HT1080 (cell line): ENCODE data around the gene SHE. TPM values are rescaled to one million over a fixed set of nuclear protein-coding genes. Genes with fewer than 3 reads are reported as not detected.

Experiments
- DNase-seq: peaks from one replicate; pipeline ENCODE4 v3.0.0-alpha.2; 2015; ENCODE audit warnings: low read depth
- total RNA-seq: library from RNA; depleted of rRNA; stranded (reverse); fragments of >200 nt; shearing (Covaris generic); gene quantifications from 2 replicates; pipeline ENCODE4 v1.2.3, GENCODE V29; 2014

SHE gene
- total RNA-seq, 1 experiment from 2014 or later = not detected

DNA sequence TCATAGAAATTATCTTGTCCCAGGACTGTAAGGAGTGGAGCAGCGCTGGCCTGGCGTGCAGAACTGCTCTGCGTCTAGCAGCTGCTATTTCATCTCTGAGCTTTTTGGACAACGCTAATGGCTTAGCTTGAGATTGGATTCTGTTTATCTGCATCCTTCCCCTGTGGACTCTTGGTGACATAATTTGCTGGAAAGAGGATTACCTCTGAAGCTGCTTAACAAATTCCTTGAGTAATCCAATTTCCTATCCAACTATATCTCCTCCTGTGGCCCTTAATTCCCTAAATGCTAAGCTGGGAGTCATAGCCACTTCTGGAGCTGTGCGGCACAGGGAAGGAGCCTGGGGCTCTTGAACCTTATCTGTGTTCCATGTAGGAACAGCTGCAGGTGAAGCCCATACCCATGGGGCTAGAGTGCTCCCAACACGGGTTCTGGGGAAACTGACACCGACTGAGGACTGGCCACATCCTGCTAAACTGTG, 53.8 kb downstream of the SHE start:
- no peak for DNase-seq

DNA sequence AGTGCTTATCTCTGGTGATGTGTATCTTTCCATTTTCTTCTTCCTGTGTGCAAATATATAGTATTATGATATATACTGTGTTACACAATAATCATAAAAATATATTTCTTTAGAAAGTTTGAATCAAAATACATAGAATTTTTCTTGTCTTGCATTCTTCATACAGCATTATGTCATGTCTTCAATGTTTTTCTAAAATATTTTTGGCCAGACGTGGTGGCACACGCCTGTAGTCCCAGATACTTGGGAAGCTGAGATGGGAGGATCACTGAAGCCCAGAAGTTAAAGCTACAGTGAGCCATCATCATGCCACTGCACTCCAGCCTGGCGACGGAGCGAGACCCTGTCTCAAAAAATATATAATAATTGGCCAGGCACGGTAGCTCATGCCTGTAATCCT, 55.4 kb downstream of the SHE start:
- no peak for DNase-seq

DNA sequence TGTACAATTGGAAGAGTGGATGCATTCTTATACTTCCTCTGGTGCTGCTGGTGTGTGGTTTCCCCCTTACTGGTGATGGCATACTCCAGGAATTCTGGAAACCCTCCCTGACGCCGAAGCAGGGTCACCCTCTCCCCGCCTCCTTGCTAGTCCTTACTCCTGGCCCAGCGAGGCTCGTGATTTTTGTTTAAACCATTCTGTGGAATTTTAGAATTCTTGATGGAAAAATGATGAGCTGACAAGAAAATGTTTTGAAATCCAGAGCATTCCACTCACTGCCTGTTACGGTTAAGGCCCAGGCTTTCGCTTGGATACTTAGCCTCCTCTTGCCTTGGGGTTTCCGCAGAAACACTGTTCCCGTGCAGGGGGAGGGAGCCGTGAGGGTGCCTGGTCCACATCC, 55.9 kb downstream of the SHE start:
- peak; percentile 45 for DNase-seq

DNA sequence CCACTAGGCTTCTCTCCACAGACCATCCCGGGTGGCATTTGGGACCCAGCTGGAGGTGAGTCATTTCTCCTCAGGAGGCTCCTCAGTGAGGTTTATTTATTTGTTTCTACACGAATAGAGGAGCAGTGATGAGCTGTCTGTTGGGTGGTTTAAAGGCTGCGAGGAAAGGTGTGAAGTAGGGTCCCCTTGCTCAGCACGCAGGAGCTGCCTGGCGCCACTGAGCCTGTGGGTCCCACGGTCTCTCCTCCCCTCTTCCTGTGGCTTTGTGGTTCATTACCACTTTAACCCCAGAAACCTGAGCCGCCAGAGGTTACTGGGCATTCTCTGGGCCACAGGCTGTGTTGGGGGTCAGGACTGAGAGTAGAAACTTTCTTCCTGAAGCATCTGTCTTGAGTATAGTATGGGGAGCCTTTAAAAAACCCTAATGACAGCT, 57.2 kb downstream of the SHE start:
- DNase-seq = peak; percentile 84

DNA sequence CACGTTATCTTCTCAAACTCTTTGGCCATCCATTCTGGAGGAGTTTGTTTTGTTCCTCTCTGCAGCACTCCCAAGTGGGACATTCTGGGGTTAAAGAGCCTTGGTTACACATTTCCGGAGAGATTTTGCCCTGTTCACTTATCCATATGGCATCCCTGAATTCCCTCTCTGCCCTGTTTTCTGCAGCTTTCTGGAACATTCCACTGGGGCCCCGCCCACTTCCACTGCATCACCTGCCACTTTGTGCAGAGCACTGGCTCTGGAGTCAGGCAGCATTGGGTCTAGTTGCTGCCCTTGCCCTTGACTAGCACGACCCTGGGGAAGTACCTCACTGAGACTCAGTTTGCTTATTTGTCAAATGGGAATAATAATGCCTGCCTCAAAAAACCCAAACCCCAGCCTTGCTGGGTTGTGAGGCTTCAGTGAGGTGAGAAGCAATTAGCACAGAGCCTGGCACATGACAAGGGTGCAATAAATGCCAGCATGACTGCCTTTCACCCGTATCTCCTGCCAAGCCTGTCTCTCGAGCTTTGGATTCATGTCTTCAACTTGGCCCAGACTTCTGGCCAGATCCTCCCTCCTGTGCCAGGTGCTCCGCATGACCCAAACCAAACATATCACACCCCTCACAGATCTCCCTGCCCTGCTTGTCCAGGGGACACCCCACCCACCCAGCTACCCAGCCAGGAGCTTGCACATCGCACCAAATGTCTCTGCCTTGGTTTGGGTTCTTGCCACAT, 58.8 kb downstream of the SHE start:
- no peak for DNase-seq

DNA sequence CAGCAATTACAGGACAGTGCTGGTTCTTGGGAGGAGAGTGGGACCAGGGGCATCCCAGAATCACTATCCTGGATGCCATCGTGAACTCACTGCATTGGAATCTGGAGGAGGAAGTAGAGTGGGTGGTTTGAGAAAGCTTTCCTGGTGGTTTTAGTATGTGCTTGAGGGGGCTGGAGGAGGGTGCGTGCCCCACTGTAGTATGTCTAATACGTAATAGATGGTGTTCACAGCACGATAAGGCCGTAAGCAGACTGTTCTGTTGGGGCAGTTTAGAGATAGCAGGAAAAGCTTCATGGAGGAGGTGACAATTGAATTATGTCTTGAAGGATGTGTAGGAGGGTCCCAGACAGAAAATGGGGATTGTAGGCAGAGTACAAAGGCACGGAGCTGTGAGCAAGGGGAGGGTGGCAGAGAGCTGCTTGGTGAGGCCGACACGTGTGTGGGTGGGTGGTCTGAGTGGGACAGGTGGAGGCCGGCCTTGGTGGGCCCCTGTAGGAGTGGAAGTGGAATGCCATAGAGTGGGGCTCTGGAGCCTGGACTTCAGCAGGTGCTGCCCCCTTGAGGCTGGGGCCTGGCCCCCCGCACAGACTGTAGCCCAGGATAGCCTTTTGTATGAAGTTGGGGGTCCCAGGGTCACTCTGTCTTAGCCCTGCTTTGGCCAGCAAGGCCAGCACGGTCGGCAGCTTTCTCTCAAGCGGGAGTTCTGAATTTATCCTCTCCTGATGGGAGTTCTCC, 60.0 kb downstream of the SHE start:
- peak; percentile 64 for DNase-seq

DNA sequence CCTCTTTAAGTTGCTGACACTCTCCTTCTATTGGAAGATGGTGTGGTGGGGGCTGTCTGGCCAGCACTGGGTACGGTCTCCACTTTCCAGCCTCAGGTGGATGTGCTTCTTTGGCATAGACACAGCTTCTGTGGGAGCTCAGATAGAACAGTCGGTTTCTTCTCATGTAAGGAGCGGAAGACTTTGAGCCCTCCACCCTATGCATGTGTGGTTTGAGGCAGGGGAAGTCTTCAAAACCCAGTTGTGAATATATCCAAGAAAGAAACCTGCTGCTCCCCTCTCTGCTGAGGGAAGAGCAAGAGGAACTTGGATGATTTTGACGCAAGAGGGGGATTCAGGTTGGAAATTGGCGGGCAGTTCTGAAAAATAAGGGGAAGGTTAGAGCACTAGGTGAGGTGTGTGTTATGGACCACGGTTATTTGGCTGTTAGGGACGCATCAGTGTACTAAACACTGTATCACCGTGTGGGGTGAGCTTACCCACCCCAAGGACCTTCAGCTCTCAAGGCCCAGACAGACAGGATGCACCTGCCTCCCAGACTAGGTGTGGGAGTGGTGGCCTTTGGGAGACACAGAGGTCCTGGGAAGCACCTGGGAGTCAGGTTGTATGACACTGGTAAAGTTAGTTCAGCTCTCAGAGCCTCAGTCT, 60.8 kb downstream of the SHE start:
- DNase-seq = no peak

DNA sequence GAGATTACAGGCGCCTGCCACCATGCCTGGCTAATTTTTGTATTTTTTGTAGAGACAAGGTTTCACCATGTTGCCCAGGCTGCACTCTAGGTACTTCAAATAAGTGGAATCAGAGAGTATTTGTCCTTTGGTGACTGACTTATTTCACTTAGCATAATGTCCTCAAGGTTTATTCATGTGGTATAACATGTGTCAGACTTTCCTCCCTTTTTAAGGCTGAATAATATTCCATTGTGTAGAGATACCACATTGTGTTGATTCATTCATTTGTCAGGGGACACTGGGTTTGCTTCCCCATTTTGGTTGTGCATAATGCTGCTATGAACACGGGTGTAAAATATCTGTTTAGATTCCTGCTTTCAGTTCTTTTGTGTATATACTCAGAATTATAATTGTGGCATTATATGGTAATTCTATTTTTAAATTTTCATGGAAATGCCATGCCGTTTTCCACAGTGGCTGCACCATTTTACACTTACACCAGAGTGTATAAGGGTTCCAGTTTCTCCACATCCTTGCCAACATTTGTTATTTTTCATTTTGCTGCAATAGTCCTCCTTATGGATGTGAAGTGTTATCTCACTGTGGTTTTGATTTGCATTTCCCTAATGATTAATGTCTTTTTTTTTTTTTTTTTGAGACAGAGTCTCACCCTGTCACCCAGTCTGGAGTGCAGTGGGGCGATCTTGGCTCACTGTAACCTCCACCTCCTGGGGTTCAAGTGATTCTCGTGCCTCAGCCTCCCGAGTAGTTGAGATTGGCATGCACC, 62.0 kb downstream of the SHE start:
- no peak for DNase-seq

DNA sequence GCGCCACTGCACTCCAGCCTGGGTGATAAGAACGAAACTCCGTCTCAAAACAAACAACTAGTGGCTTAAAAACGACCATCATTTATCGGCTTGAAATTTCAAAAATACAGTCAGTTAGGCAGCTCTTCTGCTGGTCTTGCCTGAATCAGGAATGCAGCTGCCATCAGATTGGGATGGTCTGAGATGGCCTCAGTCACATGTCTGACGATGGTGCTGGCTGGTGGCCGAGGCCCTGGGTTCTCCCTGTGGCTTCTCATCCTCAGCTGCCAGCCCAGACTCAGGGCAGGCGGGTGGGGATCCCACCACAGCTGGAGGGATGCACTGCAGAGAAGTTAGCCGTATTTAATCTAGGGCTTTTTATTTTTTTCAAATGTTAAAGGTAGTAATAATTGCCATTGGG, 65.8 kb downstream of the SHE start:
- no peak for DNase-seq

DNA sequence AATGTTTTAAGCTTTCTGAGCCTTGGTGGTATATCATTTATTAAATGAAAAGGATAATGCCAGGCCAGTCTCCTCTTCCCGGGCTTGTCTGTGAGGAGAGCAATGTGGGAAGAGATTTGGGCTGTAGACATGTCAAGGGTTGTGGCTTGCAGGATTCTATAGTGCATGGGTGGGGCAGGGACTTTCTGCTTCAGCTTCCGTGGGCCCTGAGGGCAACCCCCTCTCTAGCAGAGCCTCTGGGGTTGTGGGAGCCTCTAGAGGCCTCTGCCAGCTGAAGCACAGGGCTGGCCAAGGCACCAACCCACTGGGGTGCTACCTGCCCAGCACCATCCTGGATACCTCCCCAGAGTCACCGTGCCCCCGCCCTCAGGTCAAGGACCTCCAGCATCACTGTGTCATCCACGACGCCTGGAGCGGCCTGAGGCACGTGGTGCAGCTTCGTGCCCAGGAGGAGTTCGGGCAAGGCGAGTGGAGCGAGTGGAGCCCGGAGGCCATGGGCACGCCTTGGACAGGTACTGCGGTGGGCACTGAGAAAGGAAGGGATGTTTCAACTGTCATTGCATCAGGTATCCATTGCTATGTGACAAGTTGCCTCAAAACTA, 66.5 kb downstream of the SHE start:
- DNase-seq = no peak

DNA sequence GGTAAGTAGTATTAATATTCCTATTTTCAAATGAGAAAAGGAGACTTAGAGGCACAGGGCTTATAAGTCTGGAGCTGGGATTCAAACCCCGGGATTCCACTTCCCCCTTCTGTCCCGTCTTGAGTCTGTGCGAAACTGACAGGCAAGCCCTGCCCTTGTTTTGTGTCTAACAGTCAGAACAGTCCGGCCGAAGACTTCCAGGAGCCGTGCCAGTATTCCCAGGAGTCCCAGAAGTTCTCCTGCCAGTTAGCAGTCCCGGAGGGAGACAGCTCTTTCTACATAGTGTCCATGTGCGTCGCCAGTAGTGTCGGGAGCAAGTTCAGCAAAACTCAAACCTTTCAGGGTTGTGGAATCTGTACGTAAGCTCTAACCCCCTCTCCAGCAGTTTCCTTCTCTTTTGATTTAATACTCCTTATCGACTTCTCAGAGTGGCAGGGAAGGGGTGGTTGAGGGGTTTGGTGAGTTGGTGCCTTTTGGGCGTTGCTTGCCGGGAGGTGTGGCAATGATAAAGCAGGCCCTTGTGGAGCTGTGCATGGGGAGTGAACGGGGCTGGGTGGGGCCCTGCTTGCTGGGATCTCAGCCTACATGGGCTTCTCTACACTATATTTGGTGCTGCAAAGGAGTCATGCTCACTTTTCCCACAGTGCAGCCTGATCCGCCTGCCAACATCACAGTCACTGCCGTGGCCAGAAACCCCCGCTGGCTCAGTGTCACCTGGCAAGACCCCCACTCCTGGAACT, 67.7 kb downstream of the SHE start:
- DNase-seq = no peak

DNA sequence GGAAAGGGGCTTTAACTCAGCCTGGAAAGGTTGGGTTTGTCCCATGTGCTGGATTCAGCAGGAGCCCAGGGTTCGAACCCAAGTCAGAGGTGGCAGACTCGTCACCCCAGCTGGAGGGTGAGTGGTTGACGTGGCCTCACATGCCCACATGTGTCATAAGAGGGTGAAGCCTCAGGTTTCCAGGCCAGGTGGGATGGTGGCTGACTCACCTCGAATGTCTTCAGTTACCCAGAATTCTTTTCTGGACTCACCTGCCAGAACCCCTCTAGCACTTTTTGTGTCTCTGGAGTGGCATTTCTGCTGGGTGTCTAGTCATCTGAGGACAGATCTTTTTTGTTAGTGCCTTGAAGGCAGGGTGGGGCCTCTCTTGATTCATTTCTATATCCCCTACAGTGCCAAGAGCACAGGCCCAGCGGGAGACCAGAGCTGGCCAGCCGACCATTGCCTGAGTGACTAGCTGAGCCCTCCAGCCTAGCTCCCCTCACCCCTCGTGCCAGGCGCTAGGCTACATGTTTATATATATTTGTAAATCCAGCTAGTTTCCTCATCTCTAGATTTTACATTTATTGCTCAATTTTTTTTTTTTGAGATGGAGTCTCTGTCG, 68.9 kb downstream of the SHE start:
- no peak for DNase-seq

DNA sequence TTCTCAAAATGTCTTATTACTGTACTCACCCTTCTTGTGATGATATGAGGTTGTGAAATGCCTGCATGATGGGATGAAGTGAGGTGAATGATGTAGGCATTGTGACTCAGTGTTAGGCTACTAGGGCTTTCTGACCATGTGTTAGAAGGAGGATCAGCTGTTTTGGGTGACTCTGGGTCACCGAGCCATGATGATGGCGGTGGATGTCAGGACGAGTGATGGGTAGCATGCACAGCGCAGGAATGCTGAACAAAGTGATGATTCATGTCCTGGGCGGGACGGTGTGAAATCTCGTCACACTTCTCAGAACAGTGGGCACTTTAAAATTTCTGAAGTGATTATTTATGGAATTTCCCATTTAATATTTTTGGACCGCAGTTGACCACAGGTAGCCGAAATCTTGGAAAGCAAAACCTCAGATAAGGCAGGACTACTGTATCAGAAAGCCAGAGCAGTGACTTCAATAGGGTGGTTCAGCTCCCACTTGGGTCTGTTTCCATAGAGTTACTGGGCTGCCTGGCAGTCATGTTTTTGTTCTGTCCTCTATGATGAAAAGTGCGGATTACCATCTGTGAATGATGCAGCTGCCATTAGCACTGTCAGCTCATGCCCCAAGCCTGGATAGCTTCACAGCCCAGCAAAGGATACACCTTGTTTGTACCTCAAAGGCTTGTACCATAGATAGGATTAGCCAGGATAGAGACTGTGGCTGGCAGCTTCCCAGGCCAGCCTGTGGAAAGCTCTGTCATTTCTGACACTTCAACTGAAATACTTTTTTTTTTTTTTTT, 70.4 kb downstream of the SHE start:
- peak; percentile 97 for DNase-seq

DNA sequence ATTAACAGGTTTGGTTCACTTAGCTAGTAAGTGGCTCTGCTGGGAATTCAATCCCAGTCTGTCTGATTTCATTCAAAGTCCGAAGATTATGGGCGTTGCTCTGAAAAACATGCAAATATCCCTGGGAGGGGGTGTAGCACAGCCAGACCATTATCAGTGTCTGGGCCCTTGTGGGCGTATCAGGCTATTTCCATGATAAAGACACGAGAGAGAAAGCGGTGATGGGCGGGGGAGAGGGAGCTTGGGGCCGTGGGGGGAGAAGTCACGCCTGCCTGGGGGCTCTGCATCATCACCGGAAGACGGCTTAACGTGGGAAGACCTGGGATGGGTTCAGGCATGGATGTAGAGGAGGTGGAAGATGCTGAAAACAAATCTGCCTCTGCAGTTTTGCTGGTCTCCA, 71.3 kb downstream of the SHE start:
- DNase-seq = no peak

DNA sequence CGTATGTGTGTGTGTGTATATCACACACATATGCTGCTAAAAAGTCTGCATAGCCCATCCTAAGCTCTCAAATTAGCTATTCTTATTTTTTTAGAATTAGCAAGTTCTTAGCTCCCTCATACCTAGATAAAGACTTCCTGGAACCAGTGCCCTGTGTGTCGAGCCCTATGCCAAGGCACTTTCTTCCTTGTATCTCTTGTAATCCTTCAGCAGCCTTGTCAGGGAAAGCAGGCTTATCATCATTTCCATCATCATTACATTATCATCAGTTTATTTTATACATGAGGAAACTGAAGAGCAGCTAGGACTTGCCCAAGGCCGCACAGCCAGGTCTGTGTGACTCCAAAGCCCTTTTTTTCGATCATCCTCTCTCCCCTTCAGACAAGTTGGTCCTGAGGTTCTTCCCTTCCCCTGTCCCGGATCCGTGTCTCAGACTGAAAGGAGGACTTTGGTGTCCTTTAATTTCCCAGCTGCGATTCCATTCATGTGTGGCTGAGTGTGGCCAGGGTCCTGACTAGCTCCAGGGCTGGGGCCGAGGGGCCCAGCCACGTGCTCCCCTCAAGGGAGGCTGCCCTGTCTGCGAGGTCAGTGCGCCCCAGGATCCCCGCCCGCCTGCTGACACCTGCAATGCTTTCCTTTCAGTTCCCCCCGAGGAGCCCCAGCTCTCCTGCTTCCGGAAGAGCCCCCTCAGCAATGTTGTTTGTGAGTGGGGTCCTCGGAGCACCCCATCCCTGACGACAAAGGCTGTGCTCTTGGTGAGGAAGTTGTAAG, 72.2 kb downstream of the SHE start:
- DNase-seq = no peak
